H9 (cell line): ENCODE measurements around the gene LNPEP. TPM values are rescaled to one million over a fixed set of nuclear protein-coding genes. Genes with fewer than 3 reads are reported as not detected.

Experiments used
- DNase-seq: peaks from one replicate; pipeline ENCODE4 v3.0.0-alpha.2; 2017
- H2AFZ ChIP-seq: one replicate; pipeline ENCODE4 v1.6.1; 2013; ENCODE audit warnings: mild to moderate bottlenecking, low read length, control low read depth, moderate library complexity
- H2AK5ac ChIP-seq: 2 replicates; pipeline ENCODE4 v1.6.1; 2013; ENCODE audit warnings: low read length, control low read depth, mixed read lengths; ENCODE audit not compliant: insufficient read length
- H2BK120ac ChIP-seq: one replicate; pipeline ENCODE4 v1.6.1; 2013; ENCODE audit warnings: low read depth, mild to moderate bottlenecking, low read length, control low read depth, inconsistent platforms; ENCODE audit not compliant: poor library complexity, severe bottlenecking
- H2BK12ac ChIP-seq: 2 replicates; pipeline ENCODE4 v1.6.1; 2013; ENCODE audit warnings: low read length, control low read depth, mixed read lengths, low read depth; ENCODE audit not compliant: insufficient read length
- H2BK15ac ChIP-seq: 2 replicates; pipeline ENCODE4 v1.6.1; 2013; ENCODE audit warnings: low read depth, low read length, control low read depth
- H2BK20ac ChIP-seq: one replicate; pipeline ENCODE4 v1.6.1; 2013; ENCODE audit warnings: low read depth, mild to moderate bottlenecking, low read length, control low read depth, inconsistent platforms; ENCODE audit not compliant: poor library complexity, severe bottlenecking
- H2BK5ac ChIP-seq: 2 replicates; pipeline ENCODE4 v1.6.1; 2013; ENCODE audit warnings: low read length, control low read depth, mixed read lengths; ENCODE audit not compliant: insufficient read length
- H3K14ac ChIP-seq: 2 replicates; pipeline ENCODE4 v1.6.1; 2013; ENCODE audit warnings: low read length, control low read depth; ENCODE audit not compliant: insufficient read depth
- H3K18ac ChIP-seq: 2 replicates; pipeline ENCODE4 v1.6.1; 2013; ENCODE audit warnings: low read depth, mild to moderate bottlenecking, mixed read lengths, low read length, control low read depth; ENCODE audit not compliant: insufficient read length
- H3K23ac ChIP-seq: 2 replicates; pipeline ENCODE4 v1.6.1; 2013; ENCODE audit warnings: low read length, control low read depth, mixed read lengths, low read depth; ENCODE audit not compliant: insufficient read length
- H3K23me2 ChIP-seq: 2 replicates; pipeline ENCODE4 v1.6.1; 2013; ENCODE audit warnings: low read depth, mild to moderate bottlenecking, mixed read lengths, low read length, control low read depth; ENCODE audit not compliant: insufficient read length, poor library complexity, severe bottlenecking
- H3K27ac ChIP-seq: 2 replicates; pipeline ENCODE4 v1.5.1; 2013; ENCODE audit warnings: low read length, control low read depth, mixed read lengths, low read depth; ENCODE audit not compliant: insufficient read length
- H3K27me3 ChIP-seq: 2 replicates; pipeline ENCODE4 v1.6.1; 2013; ENCODE audit warnings: low read length, control low read depth, inconsistent platforms; ENCODE audit not compliant: insufficient read depth
- H3K4ac ChIP-seq: 2 replicates; pipeline ENCODE4 v1.6.1; 2013; ENCODE audit warnings: low read depth, mild to moderate bottlenecking, control low read depth, inconsistent platforms, low read length, moderate library complexity
- H3K4me1 ChIP-seq: 2 replicates; pipeline ENCODE4 v1.6.1; 2013; ENCODE audit warnings: low read length, control low read depth, inconsistent platforms; ENCODE audit not compliant: insufficient read depth
- H3K4me2 ChIP-seq: 2 replicates; pipeline ENCODE4 v1.6.1; 2013; ENCODE audit warnings: low read length, control low read depth, mixed read lengths; ENCODE audit not compliant: insufficient read length, insufficient read depth
- H3K56ac ChIP-seq: 2 replicates; pipeline ENCODE4 v1.6.1; 2013; ENCODE audit warnings: low read depth, mild to moderate bottlenecking, mixed read lengths, low read length, control low read depth; ENCODE audit not compliant: insufficient read length
- H3K79me1 ChIP-seq: 2 replicates; pipeline ENCODE4 v1.6.1; 2013; ENCODE audit warnings: low read depth, mild to moderate bottlenecking, moderate library complexity, low read length, control low read depth, inconsistent platforms; ENCODE audit not compliant: insufficient read depth, poor library complexity, severe bottlenecking
- H3K79me2 ChIP-seq: 2 replicates; pipeline ENCODE4 v1.6.1; 2013; ENCODE audit warnings: low read length, control low read depth, inconsistent platforms; ENCODE audit not compliant: insufficient read depth
- H3K9ac ChIP-seq: 2 replicates; pipeline ENCODE4 v1.6.1; 2013; ENCODE audit warnings: low read length, control low read depth, mixed read lengths; ENCODE audit not compliant: insufficient read length; ENCODE audit errors: extremely low read depth
- H3K9me3 ChIP-seq: one replicate; pipeline ENCODE4 v1.6.1; 2013; ENCODE audit warnings: low read depth, low read length, inconsistent platforms; ENCODE audit not compliant: control insufficient read depth
- H3T11ph ChIP-seq: one replicate; pipeline ENCODE4 v1.6.1; 2013; ENCODE audit warnings: mild to moderate bottlenecking, low read length, control low read depth, inconsistent platforms
- H4K20me1 ChIP-seq: one replicate; pipeline ENCODE4 v1.6.1; 2013; ENCODE audit not compliant: control insufficient read depth, insufficient read length, insufficient read depth
- H4K5ac ChIP-seq: 2 replicates; pipeline ENCODE4 v1.6.1; 2013; ENCODE audit warnings: low read depth, mild to moderate bottlenecking, mixed read lengths, low read length, control low read depth; ENCODE audit not compliant: insufficient read length
- H4K8ac ChIP-seq: replicated peaks from 2 replicates; pipeline ENCODE4 v1.6.1; 2013; ENCODE audit warnings: low read length, control low read depth, mixed read lengths, low read depth; ENCODE audit not compliant: insufficient read length
- H4K91ac ChIP-seq: 2 replicates; pipeline ENCODE4 v1.6.1; 2013; ENCODE audit warnings: low read depth, mild to moderate bottlenecking, moderate library complexity, mixed read lengths, low read length, control low read depth; ENCODE audit not compliant: insufficient read length
- H3K27ac Mint-ChIP-seq, 3 experiments: 2 replicates in 2 of 3; 3 replicates in 1 of 3; pipeline ENCODE4 v1.8.0; 2020 to 2021; ENCODE audit warnings: mixed read lengths in 3 of 3, mild to moderate bottlenecking in 1 of 3, moderate library complexity in 1 of 3
- H3K27me3 Mint-ChIP-seq: 2 replicates; pipeline ENCODE4 v1.8.0; 2021; ENCODE audit warnings: low read depth, mild to moderate bottlenecking, moderate library complexity, mixed read lengths
- H3K36me3 Mint-ChIP-seq, 3 experiments: 2 replicates in 2 of 3; 3 replicates in 1 of 3; pipeline ENCODE4 v1.8.0; 2020 to 2021; ENCODE audit warnings: low read depth in 3 of 3, mixed read lengths in 3 of 3; ENCODE audit not compliant: insufficient read depth in 1 of 3
- H3K4me1 Mint-ChIP-seq, 2 experiments: 2 replicates each; pipeline ENCODE4 v1.8.0; 2020; ENCODE audit warnings: mixed read lengths in 2 of 2
- H3K4me3 Mint-ChIP-seq, 2 experiments: 2 replicates in 1 of 2; 3 replicates in 1 of 2; pipeline ENCODE4 v1.8.0; 2020 to 2021; ENCODE audit warnings: mild to moderate bottlenecking in 2 of 2, mixed read lengths in 2 of 2, moderate library complexity in 1 of 2
- H3K9me3 Mint-ChIP-seq, 2 experiments: 2 replicates in 1 of 2; 3 replicates in 1 of 2; pipeline ENCODE4 v1.8.0; 2020; ENCODE audit warnings: mild to moderate bottlenecking in 2 of 2, mixed read lengths in 2 of 2, moderate library complexity in 1 of 2
- CTCF ChIP-seq: fragments of 200-600 bp; sonication (generic); conservative IDR thresholded peaks from 3 replicates; pipeline ENCODE4 v1.8.0; 2021; ENCODE audit warnings: antibody characterized with exemption, mild to moderate bottlenecking
- WGBS: extraction: QIAGEN DNeasy Blood & Tissue Kit; methylation state at CpG from one replicate; pipeline ENCODE4 v1.1.7; 2013; ENCODE audit warnings: missing lambda C conversion rate, low lambda C conversion rate, mixed read lengths; ENCODE audit not compliant: insufficient read length; ENCODE audit errors: extremely low coverage; 5-methylcytosine and 5-hydroxymethylcytosine counted together
- total RNA-seq: library from RNA; stranded (reverse); gene quantifications from 2 replicates; pipeline ENCODE4 v1.2.1, GENCODE V29; 2021

Gene LNPEP
- total RNA-seq, 1 experiment from 2014 or later = 4.1 TPM

GRCh38 chr5:96966801-96967200, 30.9 kb downstream of the LNPEP start:
- Histone ChIP-seq H3K9me3 (no peaks in the 10 kb centered on the region), H4K91ac (no peak overlapping the region), H4K5ac (no peak overlapping the region), H3K14ac (no peak overlapping the region), H3K79me2 (no peaks in the 10 kb centered on the region), H4K8ac (no peak overlapping the region), H3K23ac (no peak overlapping the region), H4K20me1 (no peaks in the 10 kb centered on the region), H3K56ac (no peak overlapping the region), H3K79me1 (no peaks in the 10 kb centered on the region), H2AFZ (no peak overlapping the region), H3K4me1 (no peaks in the 10 kb centered on the region), H3K27ac (no peak overlapping the region), H3T11ph (no peak overlapping the region), H3K23me2 (no peaks in the 10 kb centered on the region), H3K18ac (no peak overlapping the region), H3K4me2 (no peak overlapping the region), H2BK120ac (no peak overlapping the region), H2BK15ac (no peak overlapping the region), H2AK5ac (no peak overlapping the region), H2BK20ac (no peak overlapping the region), H2BK12ac (no peak overlapping the region), H3K9ac (no peak overlapping the region), H3K4ac (no peak overlapping the region), H2BK5ac (no peak overlapping the region), H3K27me3 (no peaks in the 10 kb centered on the region)
- H3K27ac Mint-ChIP-seq = no peak overlapping the region
- DNase-seq = no peak
- TF ChIP-seq CTCF = no peak
- no peaks in the 10 kb centered on the region for H3K9me3 Mint-ChIP-seq
- no peaks in the 10 kb centered on the region for H3K27me3 Mint-ChIP-seq
- H3K4me1 Mint-ChIP-seq = peaks cover 9 to 12% of the 10 kb centered on the region in 2 experiments
- WGBS = no CpG with 5 or more reads among the region's 4 CpGs
- H3K4me3 Mint-ChIP-seq = no peak overlapping the region
- no peaks in the 10 kb centered on the region for H3K36me3 Mint-ChIP-seq
